Panc1 (cell line): ENCODE data around the gene BCORL1.

Source experiments
- POLR2AphosphoS5 ChIP-seq: IDR thresholded peaks from 2 replicates; pipeline ENCODE4 v1.6.1; 2012; ENCODE audit warnings: mild to moderate bottlenecking, low read depth, low read length, moderate library complexity
- TF ChIP-seq, protein P1 (sequence below): fragments of 450-650 bp; IDR thresholded peaks from 2 replicates; pipeline ENCODE4 v1.5.1; 2017; ENCODE audit warnings: mild to moderate bottlenecking
- TF ChIP-seq, protein P2 (sequence below), 2 experiments: IDR thresholded peaks; 2 replicates each; pipeline ENCODE4 v1.6.1; 2011 to 2012; ENCODE audit warnings: low read depth in 2 of 2, control low read depth in 1 of 2, low read length in 1 of 2, mild to moderate bottlenecking in 1 of 2, moderate library complexity in 1 of 2; ENCODE audit not compliant: insufficient read depth in 1 of 2

DNA sequence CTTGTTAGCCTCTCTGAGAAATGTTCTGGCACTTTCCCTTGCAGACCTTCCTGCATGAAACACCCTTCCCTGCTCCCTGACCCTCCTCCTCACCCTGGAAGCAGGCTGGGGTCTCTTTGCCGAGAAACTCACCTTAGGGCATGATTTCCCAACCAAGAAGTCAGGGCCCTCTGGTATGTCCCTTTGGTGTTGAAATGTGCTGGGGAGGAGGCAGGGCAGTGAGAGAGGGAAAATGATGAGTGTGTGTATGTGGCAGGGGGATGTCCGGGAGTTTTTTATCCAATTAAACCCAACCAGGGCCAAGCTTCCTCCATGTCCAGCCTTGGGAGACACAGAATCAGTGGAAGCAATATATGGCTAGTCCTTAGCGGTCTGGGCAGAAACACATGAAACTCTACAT, 122.8 kb downstream of the BCORL1 start:
- TF ChIP-seq, protein P1, sequence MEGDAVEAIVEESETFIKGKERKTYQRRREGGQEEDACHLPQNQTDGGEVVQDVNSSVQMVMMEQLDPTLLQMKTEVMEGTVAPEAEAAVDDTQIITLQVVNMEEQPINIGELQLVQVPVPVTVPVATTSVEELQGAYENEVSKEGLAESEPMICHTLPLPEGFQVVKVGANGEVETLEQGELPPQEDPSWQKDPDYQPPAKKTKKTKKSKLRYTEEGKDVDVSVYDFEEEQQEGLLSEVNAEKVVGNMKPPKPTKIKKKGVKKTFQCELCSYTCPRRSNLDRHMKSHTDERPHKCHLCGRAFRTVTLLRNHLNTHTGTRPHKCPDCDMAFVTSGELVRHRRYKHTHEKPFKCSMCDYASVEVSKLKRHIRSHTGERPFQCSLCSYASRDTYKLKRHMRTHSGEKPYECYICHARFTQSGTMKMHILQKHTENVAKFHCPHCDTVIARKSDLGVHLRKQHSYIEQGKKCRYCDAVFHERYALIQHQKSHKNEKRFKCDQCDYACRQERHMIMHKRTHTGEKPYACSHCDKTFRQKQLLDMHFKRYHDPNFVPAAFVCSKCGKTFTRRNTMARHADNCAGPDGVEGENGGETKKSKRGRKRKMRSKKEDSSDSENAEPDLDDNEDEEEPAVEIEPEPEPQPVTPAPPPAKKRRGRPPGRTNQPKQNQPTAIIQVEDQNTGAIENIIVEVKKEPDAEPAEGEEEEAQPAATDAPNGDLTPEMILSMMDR: no peak
- no peak for TF ChIP-seq POLR2AphosphoS5
- TF ChIP-seq, protein P2, sequence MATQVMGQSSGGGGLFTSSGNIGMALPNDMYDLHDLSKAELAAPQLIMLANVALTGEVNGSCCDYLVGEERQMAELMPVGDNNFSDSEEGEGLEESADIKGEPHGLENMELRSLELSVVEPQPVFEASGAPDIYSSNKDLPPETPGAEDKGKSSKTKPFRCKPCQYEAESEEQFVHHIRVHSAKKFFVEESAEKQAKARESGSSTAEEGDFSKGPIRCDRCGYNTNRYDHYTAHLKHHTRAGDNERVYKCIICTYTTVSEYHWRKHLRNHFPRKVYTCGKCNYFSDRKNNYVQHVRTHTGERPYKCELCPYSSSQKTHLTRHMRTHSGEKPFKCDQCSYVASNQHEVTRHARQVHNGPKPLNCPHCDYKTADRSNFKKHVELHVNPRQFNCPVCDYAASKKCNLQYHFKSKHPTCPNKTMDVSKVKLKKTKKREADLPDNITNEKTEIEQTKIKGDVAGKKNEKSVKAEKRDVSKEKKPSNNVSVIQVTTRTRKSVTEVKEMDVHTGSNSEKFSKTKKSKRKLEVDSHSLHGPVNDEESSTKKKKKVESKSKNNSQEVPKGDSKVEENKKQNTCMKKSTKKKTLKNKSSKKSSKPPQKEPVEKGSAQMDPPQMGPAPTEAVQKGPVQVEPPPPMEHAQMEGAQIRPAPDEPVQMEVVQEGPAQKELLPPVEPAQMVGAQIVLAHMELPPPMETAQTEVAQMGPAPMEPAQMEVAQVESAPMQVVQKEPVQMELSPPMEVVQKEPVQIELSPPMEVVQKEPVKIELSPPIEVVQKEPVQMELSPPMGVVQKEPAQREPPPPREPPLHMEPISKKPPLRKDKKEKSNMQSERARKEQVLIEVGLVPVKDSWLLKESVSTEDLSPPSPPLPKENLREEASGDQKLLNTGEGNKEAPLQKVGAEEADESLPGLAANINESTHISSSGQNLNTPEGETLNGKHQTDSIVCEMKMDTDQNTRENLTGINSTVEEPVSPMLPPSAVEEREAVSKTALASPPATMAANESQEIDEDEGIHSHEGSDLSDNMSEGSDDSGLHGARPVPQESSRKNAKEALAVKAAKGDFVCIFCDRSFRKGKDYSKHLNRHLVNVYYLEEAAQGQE (IDR thresholded peaks at IDR 0.05; ENCODE audit: insufficient read depth in 1 of 2, low read depth in 2 of 2, low read length in 1 of 2): no peak
